GM18907 (cell line): ENCODE measurements around the gene ASTN2.
A peak's percentile ranks its signal among the peaks of the same experiment; 100 is the strongest.

Experiments used
- ATAC-seq: cut with Tn5 transposase; IDR thresholded peaks from one replicate; pipeline ENCODE4 v1.9.1; 2021; ENCODE audit warnings: mild to moderate bottlenecking, moderate library complexity; ENCODE audit not compliant: unreplicated experiment

Gene ASTN2

GRCh38 chr9:116653348-116654058 lies 761.4 kb downstream of the ASTN2 start:
- ATAC-seq = no peak

DNA sequence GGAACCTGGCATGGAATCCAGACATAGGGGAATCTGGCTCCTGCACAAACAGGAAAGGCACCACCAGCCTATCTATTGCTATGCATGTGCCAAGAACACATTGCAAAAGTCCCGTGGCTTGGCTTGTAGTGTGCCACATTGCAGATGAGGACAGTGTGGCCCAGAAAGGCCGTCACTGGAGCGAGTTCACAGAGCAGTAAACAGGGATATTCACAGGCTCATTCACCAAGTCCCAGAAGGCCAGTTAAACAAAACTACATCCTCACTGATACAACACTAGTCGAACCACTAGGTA lies 767.4 kb downstream of the ASTN2 start:
- ATAC-seq = no peak

GRCh38 chr9:116646661-116647514 lies 768.0 kb downstream of the ASTN2 start:
- ATAC-seq = peak; percentile 58

DNA sequence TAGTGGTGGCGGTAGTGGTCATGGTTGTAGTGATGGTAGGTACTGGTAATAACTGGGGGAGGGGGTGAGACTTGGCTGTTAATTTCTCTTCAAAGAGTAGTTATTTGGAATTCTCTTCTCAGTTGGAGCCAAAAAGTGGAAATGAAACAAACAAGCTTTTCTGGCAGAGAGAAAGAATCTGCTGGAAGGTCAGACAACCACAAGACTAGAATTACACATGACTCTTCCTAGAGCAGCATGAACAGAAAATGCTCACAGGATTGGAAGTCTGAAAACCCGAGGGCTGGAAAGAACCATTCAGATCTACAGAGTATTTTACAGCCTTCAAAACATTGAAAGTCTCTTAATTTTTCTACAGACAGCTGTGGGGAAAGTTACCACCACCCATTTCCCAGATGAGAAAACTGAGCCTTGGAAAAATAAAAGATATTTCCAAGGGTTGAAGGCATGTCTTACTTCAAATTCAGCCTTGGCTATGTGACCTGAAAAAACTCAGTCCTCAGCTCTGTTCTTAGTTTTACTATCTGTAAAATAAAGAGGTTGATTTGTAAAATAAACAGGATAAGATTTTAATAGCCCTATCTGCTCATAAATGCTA lies 770.7 kb downstream of the ASTN2 start:
- ATAC-seq = no peak

DNA sequence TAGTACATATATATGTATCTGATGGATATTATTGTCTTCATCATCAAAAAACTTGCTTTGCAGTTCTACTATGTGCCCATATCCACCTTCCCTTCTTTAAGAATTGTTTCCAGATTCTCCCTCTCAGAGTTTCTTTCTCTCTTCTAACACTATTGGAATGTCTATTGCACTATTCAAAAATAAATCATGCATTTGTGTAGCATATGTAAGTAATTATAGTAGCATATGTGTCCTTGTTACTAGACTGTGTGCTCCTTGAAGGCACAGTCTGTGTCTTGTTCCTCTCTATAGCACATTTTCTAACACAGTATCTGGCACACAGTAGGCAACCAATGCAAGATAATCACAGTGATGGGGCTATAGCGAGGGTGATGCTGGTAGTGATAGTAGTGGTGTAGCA lies 771.2 kb downstream of the ASTN2 start:
- ATAC-seq = no peak

- no peak for ATAC-seq
These were observed 773.4 kb downstream of the ASTN2 start for GRCh38 chr9:116641292-116642059.

- no peak for ATAC-seq
These were observed 775.6 kb downstream of the ASTN2 start for GRCh38 chr9:116639251-116639741.

DNA sequence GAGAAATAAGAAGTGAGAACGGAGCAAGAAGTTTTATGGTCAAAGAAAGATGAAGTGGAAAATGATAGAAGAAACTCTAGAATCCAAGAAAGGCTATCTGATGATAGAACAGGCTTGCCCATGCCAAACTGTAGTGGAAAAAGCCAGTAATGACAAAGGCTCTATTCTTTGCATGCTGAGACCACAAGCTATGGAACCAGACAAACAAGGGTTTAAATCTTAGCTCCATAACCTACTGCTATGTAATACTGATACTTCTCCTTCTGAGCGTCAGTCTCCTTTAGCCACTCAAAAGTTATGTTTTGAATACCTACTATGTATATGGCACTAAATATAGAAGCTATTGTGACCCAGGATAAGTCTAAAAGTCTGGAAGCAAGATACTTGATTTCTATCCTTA lies 778.9 kb downstream of the ASTN2 start:
- no peak for ATAC-seq

DNA sequence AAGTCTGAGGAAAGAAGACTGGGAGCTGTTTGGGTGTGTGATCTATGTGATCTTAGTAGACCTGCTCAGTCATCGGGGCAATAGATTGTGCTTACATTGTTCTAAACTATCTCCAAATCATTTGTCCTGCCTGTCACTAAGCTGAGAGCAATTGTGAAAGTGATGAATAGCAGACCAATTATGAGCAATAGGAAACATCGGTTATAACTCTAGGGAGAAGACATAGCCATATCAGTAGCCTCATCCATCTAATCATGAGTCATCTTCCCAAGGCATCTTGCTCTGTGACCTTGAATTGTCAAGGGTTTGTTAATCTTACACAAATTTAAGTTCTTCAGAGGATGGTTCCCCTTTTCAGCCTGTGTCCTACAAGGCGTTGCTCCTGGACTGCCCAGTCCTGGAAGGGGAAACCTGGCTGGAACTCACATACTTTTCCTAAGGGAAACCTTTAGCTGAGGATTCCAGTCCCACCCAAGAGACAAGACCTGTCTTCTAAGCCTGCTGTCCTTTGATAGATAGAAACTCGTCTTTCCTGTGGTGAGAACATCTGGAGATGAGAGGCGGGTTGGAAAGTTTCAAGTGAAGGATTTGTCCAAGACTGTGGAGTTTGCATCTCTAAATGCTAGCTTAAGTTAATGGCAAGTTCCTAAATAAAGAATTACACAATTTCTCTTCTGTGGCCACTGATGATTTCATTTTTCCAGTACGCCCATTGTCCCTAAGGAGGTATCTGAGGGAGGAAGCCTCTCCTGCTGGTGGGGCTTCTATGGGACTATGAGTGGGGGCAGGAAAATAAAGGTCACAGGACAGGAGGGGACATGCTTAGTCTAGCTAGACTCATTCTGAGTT lies 781.6 kb downstream of the ASTN2 start:
- no peak for ATAC-seq

- no peak for ATAC-seq
These were observed 785.2 kb downstream of the ASTN2 start for GRCh38 chr9:116629634-116630033.

GRCh38 chr9:116628716-116629115 lies 786.1 kb downstream of the ASTN2 start:
- no peak for ATAC-seq

- no peak for ATAC-seq
These were observed 787.4 kb downstream of the ASTN2 start for GRCh38 chr9:116627433-116627832.

- no peak for ATAC-seq
These were observed 788.1 kb downstream of the ASTN2 start for GRCh38 chr9:116626762-116627161.

DNA sequence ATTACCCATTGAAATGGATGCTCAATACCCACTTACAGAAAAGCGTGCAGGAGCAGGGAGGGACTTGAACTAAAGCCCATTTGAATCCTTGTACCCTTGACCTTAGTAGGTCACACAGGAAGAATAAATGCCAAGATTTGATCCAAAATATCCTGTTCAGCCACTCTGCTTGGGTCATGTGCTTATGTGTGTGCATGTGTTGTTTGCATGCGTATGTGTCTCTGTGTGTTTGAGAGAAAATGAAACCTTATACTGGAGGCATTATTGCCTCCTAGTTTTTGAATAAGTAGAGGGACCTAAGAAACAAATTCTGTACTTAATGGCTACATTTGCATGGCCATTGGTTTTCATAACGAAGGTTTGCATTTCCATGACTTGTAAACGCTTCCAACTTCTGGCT lies 791.1 kb downstream of the ASTN2 start:
- no peak for ATAC-seq

GRCh38 chr9:116617389-116617788 lies 797.5 kb downstream of the ASTN2 start:
- no peak for ATAC-seq

- no peak for ATAC-seq
These were observed 798.4 kb downstream of the ASTN2 start for GRCh38 chr9:116616304-116616914.

DNA sequence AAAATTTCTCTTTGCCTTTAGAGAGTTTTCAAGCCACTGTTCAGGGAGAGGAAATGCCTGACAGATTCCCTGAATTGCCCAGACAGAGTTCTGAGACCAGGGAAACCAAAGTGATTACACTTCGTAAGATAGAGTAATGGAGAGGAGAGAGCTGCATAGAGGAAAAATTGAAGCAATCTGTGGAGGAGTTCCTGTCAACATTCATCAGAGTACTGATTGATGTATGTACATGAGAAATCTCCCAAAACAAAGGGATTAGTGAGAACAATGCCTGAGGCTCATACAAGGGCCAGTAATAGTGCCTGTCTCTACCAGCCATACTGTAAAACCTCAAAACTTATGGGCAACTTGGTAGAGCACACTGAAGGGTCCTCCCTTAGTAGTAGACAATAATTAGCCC lies 806.8 kb downstream of the ASTN2 start:
- ATAC-seq = no peak

DNA sequence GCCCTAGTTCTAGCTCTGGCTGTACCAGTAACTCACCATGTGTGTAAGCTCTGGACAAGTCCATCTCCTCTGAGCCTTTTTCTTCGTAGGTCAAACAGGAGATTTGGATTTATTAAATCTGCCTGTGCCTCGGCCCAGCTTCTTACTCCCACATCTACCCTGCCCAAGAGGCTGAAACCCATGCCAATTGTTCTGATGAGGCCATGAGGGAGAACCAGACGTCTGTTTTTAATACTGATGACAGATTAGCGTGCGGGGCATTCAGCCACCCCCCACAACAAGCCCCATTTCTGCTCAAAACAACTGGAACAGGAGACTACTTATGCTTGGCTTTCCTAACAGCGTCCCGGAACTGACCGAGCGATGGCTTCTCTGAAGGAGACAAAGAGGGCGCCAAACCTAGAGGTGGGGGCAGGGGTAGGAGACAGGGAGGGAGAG lies 808.9 kb downstream of the ASTN2 start:
- ATAC-seq = no peak

DNA sequence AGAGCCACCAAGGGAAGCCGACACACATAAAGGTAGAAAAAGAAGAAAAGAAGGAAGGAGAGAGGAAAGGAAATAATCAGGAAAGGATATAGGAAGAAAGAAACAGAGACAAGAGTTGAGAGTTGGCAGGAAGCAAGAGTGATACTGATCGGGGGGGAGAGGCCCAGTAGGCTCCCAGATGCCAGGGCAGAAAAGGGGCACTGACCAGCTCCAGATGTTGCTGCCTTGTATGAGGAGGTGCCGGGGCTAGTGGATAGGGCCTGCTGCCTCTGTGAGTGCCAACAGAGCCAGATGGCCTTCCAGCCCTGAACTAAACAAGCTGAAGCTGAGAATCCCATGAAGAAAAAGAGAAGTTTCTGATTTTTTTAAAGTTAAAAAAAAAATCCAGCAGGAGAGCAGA lies 809.8 kb downstream of the ASTN2 start:
- ATAC-seq = no peak

DNA sequence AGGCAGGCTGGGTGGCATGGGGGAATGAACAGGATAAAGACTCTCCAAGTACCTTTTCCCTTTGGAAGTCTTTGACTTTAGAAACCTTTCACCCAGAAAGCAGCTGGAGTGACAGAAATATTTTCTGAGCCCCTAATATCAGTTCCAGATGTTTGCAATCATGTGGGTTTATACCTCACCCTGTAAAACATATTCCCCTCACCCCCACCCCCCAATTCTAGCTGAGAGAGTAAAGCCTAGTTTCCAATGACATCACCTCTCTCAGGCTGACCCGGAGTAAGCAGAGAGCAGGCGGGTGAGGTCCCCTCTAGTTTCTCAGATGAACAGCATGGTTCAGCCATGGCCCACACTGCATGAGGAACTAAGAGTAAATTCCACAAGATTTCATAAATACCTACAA lies 810.6 kb downstream of the ASTN2 start:
- ATAC-seq = no peak
